Upper lobe of left lung (tissue), 4 donors: Measurements from ENCODE around the gene CD83.

Source experiments
- EP300 ChIP-seq, 4 donors: sonication (generic); formaldehyde crosslinking; IDR thresholded peaks; one replicate each; pipeline ENCODE4 v1.5.1; 2017; ENCODE audit warnings: antibody characterized with exemption in 4 of 4, control low read depth in 2 of 4
- POLR2AphosphoS5 ChIP-seq, 2 donors: sonication (generic); formaldehyde crosslinking; IDR thresholded peaks; one replicate each; pipeline ENCODE4 v1.5.1; 2017; ENCODE audit warnings: antibody characterized with exemption in 2 of 2
- TF ChIP-seq, protein P1 (sequence below), 6 experiments: fragments of 450-650 bp in 4 of 6; fragments of 200-600 bp in 2 of 6; sonication (generic) in 2 of 6; IDR thresholded peaks; one replicate each; pipeline ENCODE4 v1.5.1; 2016 to 2019; ENCODE audit warnings: antibody characterized with exemption in 6 of 6

DNA sequence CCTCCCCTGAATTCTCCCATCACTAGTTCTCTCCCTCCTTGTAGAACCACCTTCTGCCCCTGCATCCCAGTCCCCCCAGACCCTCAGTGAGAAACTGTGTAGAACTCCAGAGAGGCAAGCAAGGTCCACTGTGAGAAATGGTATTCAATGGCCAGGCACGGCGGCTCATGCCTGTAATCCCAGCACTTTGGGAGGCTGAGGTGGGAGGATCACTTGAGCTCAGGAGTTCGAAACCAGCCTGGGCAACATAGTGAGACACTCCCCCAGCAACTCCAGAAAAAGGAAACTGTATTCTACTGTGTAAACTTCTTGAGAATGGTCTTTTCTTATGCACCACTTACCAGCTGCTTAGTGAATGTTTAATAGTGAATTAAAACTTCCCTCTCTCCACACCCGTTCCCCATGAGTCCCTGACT lies 8.2 kb upstream of the CD83 start:
- TF ChIP-seq POLR2AphosphoS5 (IDR thresholded peaks at IDR 0.05) = no peak
- TF ChIP-seq, protein P1, sequence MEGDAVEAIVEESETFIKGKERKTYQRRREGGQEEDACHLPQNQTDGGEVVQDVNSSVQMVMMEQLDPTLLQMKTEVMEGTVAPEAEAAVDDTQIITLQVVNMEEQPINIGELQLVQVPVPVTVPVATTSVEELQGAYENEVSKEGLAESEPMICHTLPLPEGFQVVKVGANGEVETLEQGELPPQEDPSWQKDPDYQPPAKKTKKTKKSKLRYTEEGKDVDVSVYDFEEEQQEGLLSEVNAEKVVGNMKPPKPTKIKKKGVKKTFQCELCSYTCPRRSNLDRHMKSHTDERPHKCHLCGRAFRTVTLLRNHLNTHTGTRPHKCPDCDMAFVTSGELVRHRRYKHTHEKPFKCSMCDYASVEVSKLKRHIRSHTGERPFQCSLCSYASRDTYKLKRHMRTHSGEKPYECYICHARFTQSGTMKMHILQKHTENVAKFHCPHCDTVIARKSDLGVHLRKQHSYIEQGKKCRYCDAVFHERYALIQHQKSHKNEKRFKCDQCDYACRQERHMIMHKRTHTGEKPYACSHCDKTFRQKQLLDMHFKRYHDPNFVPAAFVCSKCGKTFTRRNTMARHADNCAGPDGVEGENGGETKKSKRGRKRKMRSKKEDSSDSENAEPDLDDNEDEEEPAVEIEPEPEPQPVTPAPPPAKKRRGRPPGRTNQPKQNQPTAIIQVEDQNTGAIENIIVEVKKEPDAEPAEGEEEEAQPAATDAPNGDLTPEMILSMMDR (IDR thresholded peaks at IDR 0.05) = no peak
- TF ChIP-seq EP300 (IDR thresholded peaks at IDR 0.05) = no peak
